Motor neuron (in vitro differentiated cells): ENCODE data around the gene TDRD1. TPM values are rescaled to one million over a fixed set of nuclear protein-coding genes. Genes with fewer than 3 reads are reported as not detected.

Source experiments
- ATAC-seq, 8 experiments: fragments of 200-7000 bp; cut with Tn5 transposase; replicated peaks in 6 of 8; 2 replicates each; pipeline ENCODE4 v1.8.0; 2021; ENCODE audit warnings: mild to moderate bottlenecking in 8 of 8, moderate library complexity in 8 of 8
- H3K27ac ChIP-seq, 2 donors: fragments of 250-450 bp; sonication (Bioruptor Pico); 2 replicates each; pipeline ENCODE4 v1.9.0; 2021; ENCODE audit warnings: antibody characterized with exemption in 2 of 2, mild to moderate bottlenecking in 2 of 2, moderate library complexity in 1 of 2
- H3K4me1 ChIP-seq, 2 donors: fragments of 250-450 bp; sonication (Bioruptor Pico); replicated peaks in 1 of 2; 2 replicates each; pipeline ENCODE4 v1.6.1; 2021; ENCODE audit warnings: antibody characterized with exemption in 2 of 2, mild to moderate bottlenecking in 2 of 2, moderate library complexity in 1 of 2
- H3K4me3 ChIP-seq, 5 donors: fragments of 250-450 bp; sonication (Bioruptor Pico); 2 replicates each; pipeline ENCODE4 v1.9.0; 2021; ENCODE audit warnings: antibody characterized with exemption in 5 of 5, mild to moderate bottlenecking in 5 of 5, moderate library complexity in 4 of 5
- WGBS, 10 experiments: fragments of 450-650 bp; shearing (Covaris generic); methylation state at CpG; one replicate each; pipeline ENCODE4 v1.0.0; 2022; 5-methylcytosine and 5-hydroxymethylcytosine counted together
- in situ Hi-C, 9 experiments: fragments of 400-800 bp; cut with MboI; loops; one replicate each; pipeline ENCODE4 v1.15.0; 2021; ENCODE audit warnings: low sequenced_read_pairs in 9 of 9, low pct_unique_long_range_greater_than_20kb in 2 of 9; ENCODE audit not compliant: unreplicated experiment in 9 of 9
- total RNA-seq, 8 experiments: library from RNA; unstranded; fragments of 300-600 nt; gene quantifications; 2 replicates each; pipeline versions ENCODE4 v1.2.3 to v1.2.4, GENCODE V29; 2022

The TDRD1 gene
- total RNA-seq, 8 experiments from 2014 or later, result under 0.01 to 0.18 (median 0.11) TPM; not detected in 2

DNA sequence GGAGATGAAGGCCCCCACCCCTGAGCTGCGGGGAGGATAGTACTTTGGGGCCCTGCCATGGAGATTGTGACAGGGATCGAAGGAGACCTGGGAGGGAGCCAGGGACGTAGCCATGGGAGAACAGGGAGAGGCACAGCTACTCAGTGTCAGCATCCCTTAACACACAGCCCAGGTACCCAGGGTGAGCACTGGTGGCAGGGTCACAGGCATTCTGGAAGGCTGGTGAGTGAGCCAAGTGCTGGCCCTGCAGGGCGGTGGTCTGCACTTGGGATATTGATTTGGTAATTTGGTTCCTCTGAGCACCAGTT, 99.7 kb downstream of the TDRD1 start:
- 33 to 90% (median 60%) methylated on average over 1 to 4 of the region's 4 CpGs; no CpG with 5 or more reads in 7 of the 10 experiments for WGBS, 10 experiments
- in situ Hi-C loops, result no loop called here
- no peaks in the 10 kb centered on the region for H3K4me1 ChIP-seq
- H3K27ac ChIP-seq, result no peak overlapping the region
- ATAC-seq, result no peak
- H3K4me3 ChIP-seq, result no peak overlapping the region

DNA sequence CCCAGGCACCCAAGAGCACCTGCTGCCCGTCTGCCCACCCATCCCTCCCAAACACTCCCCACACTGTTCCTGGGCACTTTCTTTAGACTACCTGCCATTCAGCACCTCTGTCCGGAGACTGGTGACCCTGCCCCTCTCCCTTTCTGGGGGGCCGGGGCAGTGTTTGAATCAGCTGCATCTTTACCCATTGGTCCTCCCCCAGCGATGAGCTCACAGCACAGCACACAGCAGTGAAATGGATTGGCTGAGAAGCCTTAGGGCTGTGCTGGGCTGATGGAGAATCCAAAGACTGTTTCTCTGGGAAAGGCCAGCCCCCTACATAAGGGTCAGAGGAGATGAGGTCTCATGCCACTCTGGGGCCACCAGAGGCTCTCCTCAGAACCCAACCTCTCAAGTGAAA, 100.1 kb downstream of the TDRD1 start:
- no peak for ATAC-seq
- Histone ChIP-seq H3K4me1 (no peaks in the 10 kb centered on the region), H3K27ac (no peak overlapping the region), H3K4me3 (no peak overlapping the region)
- in situ Hi-C loops, result no loop called here
- 80 to 100% (median 85%) methylated on average over 1 to 2 of the region's 4 CpGs; no CpG with 5 or more reads in 6 of the 10 experiments for WGBS, 10 experiments

DNA sequence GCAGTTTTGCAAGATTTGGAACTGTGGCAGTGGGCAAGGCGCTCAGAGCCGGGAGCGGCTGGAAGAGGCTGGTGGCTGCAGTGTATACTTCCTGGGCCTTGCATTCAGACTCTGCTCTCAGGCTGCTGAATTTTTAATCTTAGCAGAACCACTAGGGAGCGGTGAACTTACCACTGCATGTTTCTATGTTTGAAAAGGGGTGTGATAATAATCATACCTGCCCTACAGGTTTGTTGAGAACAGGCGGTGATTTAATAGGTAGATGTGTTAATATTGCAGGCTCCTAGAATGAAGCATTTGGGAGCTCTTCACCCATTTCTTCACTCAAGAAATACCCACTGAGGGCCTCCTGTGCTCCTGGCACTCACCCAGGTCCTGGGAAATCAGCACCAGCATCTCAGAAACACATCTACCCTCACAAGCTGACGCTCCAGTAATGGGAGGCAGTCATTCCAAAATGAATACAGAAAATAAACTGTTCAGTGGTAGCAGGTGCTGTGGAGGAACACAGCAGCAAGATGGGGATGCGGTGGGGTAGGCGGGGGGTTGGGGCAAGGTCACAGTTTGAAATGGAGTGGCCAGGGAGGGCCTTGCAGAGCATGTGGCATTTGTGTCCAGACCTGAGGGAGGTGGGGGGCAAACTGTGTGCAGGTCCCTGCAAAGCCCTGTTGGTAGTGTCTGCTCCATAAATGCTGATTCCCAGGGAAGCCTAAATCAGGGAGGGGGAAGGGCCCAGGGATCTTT, 100.9 kb downstream of the TDRD1 start:
- WGBS, 10 experiments, result 77 to 100% (median 90%) methylated on average over 1 to 6 of the region's 8 CpGs; no CpG with 5 or more reads in 2 of the 10 experiments
- in situ Hi-C loops, result no loop called here
- Histone ChIP-seq H3K4me3 (no peak overlapping the region), H3K4me1 (no peaks in the 10 kb centered on the region), H3K27ac (no peak overlapping the region)
- no peak for ATAC-seq

DNA sequence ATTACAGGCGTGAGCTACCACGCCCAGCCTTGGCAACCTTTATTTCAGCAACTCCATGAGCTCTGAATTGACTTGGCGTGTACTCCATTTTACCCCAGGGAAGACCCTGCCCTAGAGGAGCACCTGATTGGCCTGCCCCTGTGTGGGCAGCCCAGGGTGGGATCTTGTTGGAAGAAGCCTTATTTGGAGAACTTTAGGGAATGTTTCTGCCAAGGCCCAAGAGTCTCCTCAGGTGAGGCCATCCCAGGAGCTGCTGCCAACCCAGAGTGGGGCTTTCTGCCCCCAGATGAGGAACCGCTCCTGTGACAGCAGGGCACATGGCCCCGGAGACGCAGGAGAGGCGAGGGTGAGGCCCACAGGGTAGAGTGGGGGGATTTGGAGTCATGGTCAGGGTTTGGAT, 101.9 kb downstream of the TDRD1 start:
- WGBS, 10 experiments, result 55 to 100% (median 80%) methylated on average over 1 to 5 of the region's 7 CpGs; no CpG with 5 or more reads in 4 of the 10 experiments
- no peaks in the 10 kb centered on the region for H3K4me1 ChIP-seq
- no peak overlapping the region for H3K4me3 ChIP-seq
- no peak overlapping the region for H3K27ac ChIP-seq
- in situ Hi-C loops, result no loop called here
- no peak for ATAC-seq

DNA sequence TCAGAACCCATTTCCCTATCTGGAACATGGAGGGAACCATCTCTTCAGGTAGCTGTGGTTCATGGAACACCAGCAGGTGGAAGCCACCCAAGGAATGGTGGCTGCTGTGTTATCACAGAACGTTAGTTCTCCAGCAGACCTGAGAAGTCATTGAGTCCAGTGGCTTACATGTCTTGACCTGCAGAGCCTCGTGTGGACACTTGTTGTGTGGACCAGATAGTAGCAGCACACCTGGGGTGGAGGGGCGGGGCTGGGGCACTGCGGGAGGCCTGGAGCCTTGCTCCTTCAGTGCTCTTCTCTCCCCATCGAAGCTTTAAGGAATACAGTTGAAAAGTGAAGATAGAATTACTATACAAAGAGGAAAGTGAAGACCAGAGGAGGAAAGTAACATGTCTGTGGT, 102.3 kb downstream of the TDRD1 start:
- no peak for ATAC-seq
- WGBS, 10 experiments, result 60 to 100% (median 80%) methylated on average over 1 of the region's 5 CpGs; no CpG with 5 or more reads in 7 of the 10 experiments
- no peaks in the 10 kb centered on the region for H3K4me1 ChIP-seq
- H3K4me3 ChIP-seq, result no peak overlapping the region
- no peak overlapping the region for H3K27ac ChIP-seq
- in situ Hi-C loops, result no loop called here

Other genes with a start within 250 kb of the TDRD1 start
- gene ADRB1, start 135.5 kb upstream of the TDRD1 start, total RNA-seq, result under 1 TPM in 7 of 8 experiments, not detected in 1; 0.05 to 0.47 (median 0.22) TPM
- gene CCDC186, start 5.2 kb upstream of the TDRD1 start, total RNA-seq, result 10 to 100 TPM in 7 of 8 experiments, 1 to 10 TPM in 1; 9.6 to 23.1 (median 17.4) TPM
- 1 to 10 TPM in 1 of 8 experiments, under 1 TPM in 6, not detected in 1; 0.08 to 3.3 (median 0.23) TPM for gene VWA2, start 59.9 kb downstream of the TDRD1 start, total RNA-seq
- gene AFAP1L2, start 225.1 kb downstream of the TDRD1 start, total RNA-seq, result 100 to 1,000 TPM in 1 of 8 experiments, 10 to 100 TPM in 3, 1 to 10 TPM in 4; 3.6 to 111 (median 16.4) TPM